GM19467 (cell line): Measurements from ENCODE around the gene ACOX3.
"Not testable (repeated sequence)": the region's sequence is repeated elsewhere in the genome, so short reads cannot be mapped to it uniquely, and the experiment has no call there.

ENCODE experiments used
- ATAC-seq: cut with Tn5 transposase; IDR thresholded peaks from one replicate; pipeline ENCODE4 v1.9.1; 2021; ENCODE audit warnings: mild to moderate bottlenecking, moderate library complexity; ENCODE audit not compliant: unreplicated experiment

The ACOX3 gene

GRCh38 chr4:8359193-8359592, 81.3 kb downstream of the ACOX3 start:
- no peak for ATAC-seq

GRCh38 chr4:8356856-8357255, 83.7 kb downstream of the ACOX3 start:
- ATAC-seq = no peak

- ATAC-seq = no peak
These were observed 84.5 kb downstream of the ACOX3 start for GRCh38 chr4:8355864-8356565.

GRCh38 chr4:8355306-8355705, 85.2 kb downstream of the ACOX3 start:
- ATAC-seq = no peak

GRCh38 chr4:8353912-8354453, 86.5 kb downstream of the ACOX3 start:
- ATAC-seq = no peak

GRCh38 chr4:8353158-8353669, 87.3 kb downstream of the ACOX3 start:
- no peak for ATAC-seq

GRCh38 chr4:8352368-8353157, 88.0 kb downstream of the ACOX3 start:
- no peak for ATAC-seq

GRCh38 chr4:8351931-8352367, 88.6 kb downstream of the ACOX3 start:
- ATAC-seq = no peak

GRCh38 chr4:8350841-8351461, 89.6 kb downstream of the ACOX3 start:
- no peak for ATAC-seq

- no peak for ATAC-seq
These were observed 90.2 kb downstream of the ACOX3 start for GRCh38 chr4:8350352-8350751.

GRCh38 chr4:8349664-8350236, 90.8 kb downstream of the ACOX3 start:
- no peak for ATAC-seq

- ATAC-seq = not testable (repeated sequence)
These were observed 91.3 kb downstream of the ACOX3 start for GRCh38 chr4:8349236-8349635.

- ATAC-seq = no peak
These were observed 92.5 kb downstream of the ACOX3 start for GRCh38 chr4:8348071-8348470.

GRCh38 chr4:8347660-8348059, 92.9 kb downstream of the ACOX3 start:
- ATAC-seq = no peak

GRCh38 chr4:8346838-8347605, 93.5 kb downstream of the ACOX3 start:
- ATAC-seq = no peak

- no peak for ATAC-seq
These were observed 94.3 kb downstream of the ACOX3 start for GRCh38 chr4:8345946-8346814.

GRCh38 chr4:8345053-8345945, 95.2 kb downstream of the ACOX3 start:
- no peak for ATAC-seq

GRCh38 chr4:8344377-8344776, 96.1 kb downstream of the ACOX3 start:
- ATAC-seq = no peak
